GM19025 (cell line): ENCODE data around the gene THAP5.
"Not testable (repeated sequence)": the region's sequence is repeated elsewhere in the genome, so short reads cannot be mapped to it uniquely, and the experiment has no call there.

Experiments
- ATAC-seq: cut with Tn5 transposase; IDR thresholded peaks from one replicate; pipeline ENCODE4 v1.9.1; 2021; ENCODE audit warnings: mild to moderate bottlenecking, low read depth, moderate library complexity; ENCODE audit not compliant: unreplicated experiment

THAP5 gene

GRCh38 chr7:108586274-108586710 is 16.8 kb upstream of the THAP5 start:
- ATAC-seq: no peak

- ATAC-seq: no peak
These were observed 16.3 kb upstream of the THAP5 start for GRCh38 chr7:108585843-108586242.

- ATAC-seq: no peak
These were observed 14.7 kb upstream of the THAP5 start for GRCh38 chr7:108584211-108584610.

GRCh38 chr7:108581655-108582491 is 12.4 kb upstream of the THAP5 start:
- ATAC-seq: no peak

GRCh38 chr7:108580298-108580697 is 10.8 kb upstream of the THAP5 start:
- ATAC-seq: no peak

- no peak for ATAC-seq
These were observed 9.4 kb upstream of the THAP5 start for GRCh38 chr7:108578937-108579336.

- no peak for ATAC-seq
These were observed 6.6 kb upstream of the THAP5 start for GRCh38 chr7:108576116-108576515.

- no peak for ATAC-seq
These were observed 5.7 kb upstream of the THAP5 start for GRCh38 chr7:108575156-108575555.

GRCh38 chr7:108572480-108572879 is 3.0 kb upstream of the THAP5 start:
- no peak for ATAC-seq

GRCh38 chr7:108570146-108570755 is 745 bp upstream of the THAP5 start:
- peak; percentile 8 for ATAC-seq

- no peak for ATAC-seq
These were observed 615 bp downstream of the THAP5 start for GRCh38 chr7:108568801-108569380.

- no peak for ATAC-seq
These were observed 3.5 kb downstream of the THAP5 start for GRCh38 chr7:108565987-108566386.

- no peak for ATAC-seq
These were observed 8.4 kb downstream of the THAP5 start for GRCh38 chr7:108561047-108561619.

- no peak for ATAC-seq
These were observed 10.3 kb downstream of the THAP5 start for GRCh38 chr7:108559253-108559652.

GRCh38 chr7:108557617-108558016 is 11.9 kb downstream of the THAP5 start:
- no peak for ATAC-seq

GRCh38 chr7:108557191-108557590 is 12.3 kb downstream of the THAP5 start:
- ATAC-seq: no peak

GRCh38 chr7:108556665-108557064 is 12.8 kb downstream of the THAP5 start:
- ATAC-seq: not testable (repeated sequence)

GRCh38 chr7:108548141-108548896 is 21.2 kb downstream of the THAP5 start:
- ATAC-seq: not testable (repeated sequence)

GRCh38 chr7:108541478-108541877 is 28.0 kb downstream of the THAP5 start:
- no peak for ATAC-seq

- not testable (repeated sequence) for ATAC-seq
These were observed 30.8 kb downstream of the THAP5 start for GRCh38 chr7:108538685-108539084.
